ENCODE data around the gene MCU. TPM values are rescaled to one million over a fixed set of nuclear protein-coding genes. Genes with fewer than 3 reads are reported as not detected.

Gene MCU
- total RNA-seq, 1 experiment from 2014 or later: 18.7 TPM

DNA sequence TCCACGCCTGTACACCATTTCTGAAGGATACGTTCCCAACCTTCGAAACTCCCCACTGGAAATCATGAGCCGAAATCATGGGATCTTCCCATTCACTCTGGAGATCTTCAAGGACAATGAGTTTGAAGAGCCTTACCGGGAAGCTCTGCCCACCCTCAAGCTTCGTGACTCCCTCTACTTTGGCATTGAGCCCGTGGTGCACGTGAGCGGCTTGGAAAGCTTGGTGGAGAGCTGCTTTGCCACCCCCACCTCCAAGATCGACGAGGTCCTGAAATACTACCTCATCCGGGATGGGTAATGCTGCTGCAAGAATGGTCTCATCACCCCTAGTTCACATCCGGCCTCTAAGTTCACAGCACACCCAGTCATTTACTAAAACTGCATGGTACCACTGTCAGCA lies 232.4 kb downstream of the MCU start:
- intact Hi-C loops (cut with micrococcal nuclease; ENCODE audit: unreplicated experiment): no loop called here
- H3K36me3 ChIP-seq (ENCODE audit: insufficient read depth, low read length, poor library complexity, severe bottlenecking): no peaks in the 10 kb centered on the region
- no TSS peak for BruUV-seq (replicated peaks)
- H3K9me3 ChIP-seq (ENCODE audit: low read depth, low read length, poor library complexity, severe bottlenecking): no peaks in the 10 kb centered on the region
- TF ChIP-seq EZH2 (IDR thresholded peaks at IDR 0.05; ENCODE audit: borderline replicate concordance, low read depth, low read length, poor library complexity, severe bottlenecking): no peak
- TF ChIP-seq, protein P1, sequence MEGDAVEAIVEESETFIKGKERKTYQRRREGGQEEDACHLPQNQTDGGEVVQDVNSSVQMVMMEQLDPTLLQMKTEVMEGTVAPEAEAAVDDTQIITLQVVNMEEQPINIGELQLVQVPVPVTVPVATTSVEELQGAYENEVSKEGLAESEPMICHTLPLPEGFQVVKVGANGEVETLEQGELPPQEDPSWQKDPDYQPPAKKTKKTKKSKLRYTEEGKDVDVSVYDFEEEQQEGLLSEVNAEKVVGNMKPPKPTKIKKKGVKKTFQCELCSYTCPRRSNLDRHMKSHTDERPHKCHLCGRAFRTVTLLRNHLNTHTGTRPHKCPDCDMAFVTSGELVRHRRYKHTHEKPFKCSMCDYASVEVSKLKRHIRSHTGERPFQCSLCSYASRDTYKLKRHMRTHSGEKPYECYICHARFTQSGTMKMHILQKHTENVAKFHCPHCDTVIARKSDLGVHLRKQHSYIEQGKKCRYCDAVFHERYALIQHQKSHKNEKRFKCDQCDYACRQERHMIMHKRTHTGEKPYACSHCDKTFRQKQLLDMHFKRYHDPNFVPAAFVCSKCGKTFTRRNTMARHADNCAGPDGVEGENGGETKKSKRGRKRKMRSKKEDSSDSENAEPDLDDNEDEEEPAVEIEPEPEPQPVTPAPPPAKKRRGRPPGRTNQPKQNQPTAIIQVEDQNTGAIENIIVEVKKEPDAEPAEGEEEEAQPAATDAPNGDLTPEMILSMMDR (conservative IDR thresholded peaks at IDR 0.05; ENCODE audit: low read depth, low read length): no peak
- H3K4me3 ChIP-seq (ENCODE audit: low read depth, low read length, poor library complexity, severe bottlenecking): no peak overlapping the region
- ChIA-PET POLR2A (ENCODE audit: low non-redundant PET) (no interaction called here), CTCF (no interaction called here)
- H3K27ac ChIP-seq (ENCODE audit: low read depth, low read length, poor library complexity, severe bottlenecking): no peak overlapping the region
- no peaks in the 10 kb centered on the region for H3K4me1 ChIP-seq (ENCODE audit: insufficient read depth, low read length, poor library complexity, severe bottlenecking)
- peaks cover 3% of the 10 kb centered on the region for H3K27me3 ChIP-seq (replicated peaks; ENCODE audit: insufficient read depth, low read depth, low read length, poor library complexity)
- no peak for DNase-seq (ENCODE audit: low spot score)

GRCh38 chr10:72925951-72926465 lies 234.1 kb downstream of the MCU start:
- TF ChIP-seq EZH2 (IDR thresholded peaks at IDR 0.05; ENCODE audit: borderline replicate concordance, low read depth, low read length, poor library complexity, severe bottlenecking): no peak
- TF ChIP-seq, protein P1 (conservative IDR thresholded peaks at IDR 0.05; ENCODE audit: low read depth, low read length): no peak
- Histone ChIP-seq H3K4me1 (ENCODE audit: insufficient read depth, low read length, poor library complexity, severe bottlenecking) (no peaks in the 10 kb centered on the region), H3K9me3 (ENCODE audit: low read depth, low read length, poor library complexity, severe bottlenecking) (no peaks in the 10 kb centered on the region), H3K4me3 (ENCODE audit: low read depth, low read length, poor library complexity, severe bottlenecking) (no peak overlapping the region), H3K27me3 (replicated peaks; ENCODE audit: insufficient read depth, low read depth, low read length, poor library complexity) (no peaks in the 10 kb centered on the region), H3K27ac (ENCODE audit: low read depth, low read length, poor library complexity, severe bottlenecking) (no peak overlapping the region), H3K36me3 (ENCODE audit: insufficient read depth, low read length, poor library complexity, severe bottlenecking) (no peaks in the 10 kb centered on the region)
- intact Hi-C loops (cut with micrococcal nuclease; ENCODE audit: unreplicated experiment): no loop called here
- no peak for DNase-seq (ENCODE audit: low spot score)
- CTCF ChIA-PET: no interaction called here
- POLR2A ChIA-PET (ENCODE audit: low non-redundant PET): no interaction called here
- BruUV-seq (replicated peaks): no TSS peak

GRCh38 chr10:72927485-72927884 lies 235.5 kb downstream of the MCU start:
- Histone ChIP-seq H3K4me3 (ENCODE audit: low read depth, low read length, poor library complexity, severe bottlenecking) (no peak overlapping the region), H3K36me3 (ENCODE audit: insufficient read depth, low read length, poor library complexity, severe bottlenecking) (no peaks in the 10 kb centered on the region), H3K27me3 (replicated peaks; ENCODE audit: insufficient read depth, low read depth, low read length, poor library complexity) (no peaks in the 10 kb centered on the region), H3K9me3 (ENCODE audit: low read depth, low read length, poor library complexity, severe bottlenecking) (no peaks in the 10 kb centered on the region), H3K4me1 (ENCODE audit: insufficient read depth, low read length, poor library complexity, severe bottlenecking) (no peaks in the 10 kb centered on the region), H3K27ac (ENCODE audit: low read depth, low read length, poor library complexity, severe bottlenecking) (no peak overlapping the region)
- POLR2A ChIA-PET (ENCODE audit: low non-redundant PET): no interaction called here
- CTCF ChIA-PET: no interaction called here
- intact Hi-C loops (cut with micrococcal nuclease; ENCODE audit: unreplicated experiment): no loop called here
- TF ChIP-seq EZH2 (IDR thresholded peaks at IDR 0.05; ENCODE audit: borderline replicate concordance, low read depth, low read length, poor library complexity, severe bottlenecking): no peak
- TF ChIP-seq, protein P1 (conservative IDR thresholded peaks at IDR 0.05; ENCODE audit: low read depth, low read length): no peak
- no TSS peak for BruUV-seq (replicated peaks)
- DNase-seq (ENCODE audit: low spot score): no peak

Data from A673 (cell line).